GM10266 (cell line): ENCODE measurements around the gene CHD3.

Source experiments
- DNase-seq: peaks from one replicate; pipeline ENCODE4 v3.0.0; 2012; ENCODE audit errors: extremely low spot score
- CTCF ChIP-seq: IDR thresholded peaks from 2 replicates; pipeline ENCODE4 v1.5.1; 2012; ENCODE audit warnings: mild to moderate bottlenecking, low read depth; ENCODE audit not compliant: control insufficient read depth, insufficient read depth; ENCODE audit errors: missing control alignments

The CHD3 gene

GRCh38 chr17:7932483-7932891 lies 43.9 kb downstream of the CHD3 start:
- peak; percentile 60 for DNase-seq
- no peak for TF ChIP-seq CTCF

- DNase-seq = peak; percentile 38
- no peak for TF ChIP-seq CTCF
These were observed 44.4 kb downstream of the CHD3 start for GRCh38 chr17:7932949-7933348.

- TF ChIP-seq CTCF = no peak
- DNase-seq = no peak
These were observed 47.3 kb downstream of the CHD3 start for GRCh38 chr17:7935859-7936258.

- no peak for DNase-seq
- TF ChIP-seq CTCF = no peak
These were observed 51.4 kb downstream of the CHD3 start for GRCh38 chr17:7940034-7940433.

- no peak for TF ChIP-seq CTCF
- DNase-seq = no peak
These were observed 52.2 kb downstream of the CHD3 start for GRCh38 chr17:7940743-7941142.

- no peak for TF ChIP-seq CTCF
- DNase-seq = no peak
These were observed 54.7 kb downstream of the CHD3 start for GRCh38 chr17:7943291-7943690.

- no peak for DNase-seq
- no peak for TF ChIP-seq CTCF
These were observed 55.7 kb downstream of the CHD3 start for GRCh38 chr17:7944326-7944725.
